DMS114 treated with DMSO at 0.1 percent for 48 hours (cell line): ENCODE data around the gene PCSK6.
"Not testable (repeated sequence)": the region's sequence is repeated elsewhere in the genome, so short reads cannot be mapped to it uniquely, and the experiment has no call there.

Experiments used
- DNase-seq: peaks from one replicate; lab custom pipeline; 2025; ENCODE audit not compliant: unreplicated experiment; lab: John Stamatoyannopoulos, UW

The PCSK6 gene

DNA sequence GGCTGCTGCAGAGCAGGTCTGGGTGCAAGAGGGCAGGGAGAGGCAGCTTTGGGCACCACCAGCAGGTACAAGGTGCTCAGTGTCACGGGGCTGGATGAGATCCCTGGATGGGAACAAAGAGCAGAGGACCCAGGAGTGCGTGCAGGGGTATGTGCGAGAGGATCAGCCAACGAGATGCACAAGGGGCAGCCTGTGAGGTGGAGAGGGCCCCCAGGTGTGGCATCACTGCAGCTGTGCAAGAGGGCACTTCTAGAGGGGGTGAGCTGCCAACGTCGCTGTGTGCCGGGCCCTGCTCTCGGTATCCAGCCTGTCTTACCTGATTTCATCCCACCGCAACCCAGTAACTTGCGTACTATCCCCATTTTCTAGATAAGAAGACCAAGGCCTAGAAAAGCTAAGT is 127.1 kb downstream of the PCSK6 start:
- no peak for DNase-seq

DNA sequence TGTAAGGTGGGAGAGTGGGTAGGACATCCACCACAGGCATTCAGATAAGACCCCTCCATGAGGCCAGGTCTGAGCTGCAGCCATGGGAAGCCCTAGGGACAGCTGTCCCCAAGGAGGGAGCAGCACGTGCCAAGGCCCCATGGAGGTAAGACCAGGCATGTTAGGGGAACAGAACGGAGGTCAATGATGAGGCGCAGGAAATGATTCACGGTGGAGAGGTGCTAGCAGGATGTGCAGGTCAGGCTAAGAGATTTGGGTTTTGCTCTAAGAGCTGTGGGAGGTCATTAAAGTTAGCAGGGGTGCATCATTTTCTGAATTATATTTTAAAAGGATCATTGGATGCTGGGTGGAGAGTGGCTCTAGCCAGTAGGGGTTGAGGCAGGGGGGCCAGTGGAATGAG is 128.1 kb downstream of the PCSK6 start:
- no peak for DNase-seq

DNA sequence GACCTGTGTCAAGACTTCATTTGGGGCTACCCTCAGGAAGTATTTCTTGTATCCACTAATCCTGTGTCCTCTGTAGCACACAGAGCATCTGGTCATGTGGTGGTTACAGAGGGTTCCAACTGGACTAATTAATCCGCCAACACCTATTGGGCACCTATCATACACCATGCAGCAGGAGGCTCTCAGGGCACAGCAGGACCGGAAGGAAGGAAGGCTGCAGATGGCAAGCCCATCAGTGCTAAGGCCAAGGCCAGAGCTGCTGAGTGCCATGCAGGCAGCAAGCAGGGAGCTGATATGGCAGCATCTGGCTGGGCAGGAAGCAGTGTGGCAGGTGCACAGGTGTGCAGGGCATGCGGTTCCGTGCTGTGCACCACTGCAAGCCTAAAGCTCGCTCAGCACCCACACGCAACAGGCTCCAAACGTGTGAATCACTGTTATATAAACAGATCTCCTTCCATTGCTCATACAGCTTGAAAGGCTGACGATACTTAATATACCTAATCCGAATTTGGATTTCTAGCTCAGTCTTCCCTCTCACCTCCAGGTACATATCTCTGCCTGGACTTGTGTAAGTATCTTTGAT is 130.1 kb downstream of the PCSK6 start:
- no peak for DNase-seq

DNA sequence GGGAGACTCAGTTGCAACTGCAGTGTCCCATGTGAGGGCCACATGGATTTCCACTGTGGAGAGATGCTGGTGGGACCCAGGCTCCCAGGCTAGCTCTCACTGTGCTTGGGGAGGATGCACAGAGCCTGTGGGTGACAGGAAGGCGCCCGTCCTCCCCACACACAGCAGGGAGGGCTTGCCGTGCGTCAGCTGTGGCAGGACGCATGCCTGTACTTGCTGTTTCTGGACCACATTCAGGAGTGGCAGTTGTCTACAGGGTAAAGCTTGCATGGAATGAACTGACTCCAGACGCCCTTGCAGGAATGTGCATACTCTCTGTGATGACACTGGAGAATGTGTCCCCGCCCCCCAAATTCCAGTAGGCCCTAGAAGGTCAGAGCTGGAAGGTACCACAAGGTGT is 130.6 kb downstream of the PCSK6 start:
- no peak for DNase-seq

- no peak for DNase-seq
Measured at GRCh38 chr15:101357885-101358284, 131.6 kb downstream of the PCSK6 start.

DNA sequence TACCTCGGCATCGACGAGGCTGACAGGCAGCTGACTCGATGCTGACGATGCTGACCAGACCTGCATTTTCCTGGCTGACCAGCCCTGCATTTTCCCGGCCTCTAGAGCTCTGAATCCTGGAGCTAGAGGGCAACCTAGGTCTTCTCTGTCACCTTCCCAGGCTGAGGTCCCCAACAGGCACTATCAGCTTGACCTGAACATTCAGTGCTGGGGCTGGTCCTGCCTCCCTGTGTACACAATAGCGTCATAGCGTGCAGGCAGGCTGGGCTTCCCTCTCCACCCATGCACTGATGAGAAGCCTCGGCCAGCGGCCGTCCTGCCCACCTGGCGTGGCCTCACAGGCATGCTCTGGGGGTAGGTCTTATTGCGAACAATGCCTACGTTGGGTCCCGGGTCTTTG is 132.2 kb downstream of the PCSK6 start:
- no peak for DNase-seq

GRCh38 chr15:101356512-101357172 is 132.9 kb downstream of the PCSK6 start:
- DNase-seq: not testable (repeated sequence)

GRCh38 chr15:101355678-101356464 is 133.6 kb downstream of the PCSK6 start:
- DNase-seq: no peak

GRCh38 chr15:101354891-101355623 is 134.4 kb downstream of the PCSK6 start:
- no peak for DNase-seq

DNA sequence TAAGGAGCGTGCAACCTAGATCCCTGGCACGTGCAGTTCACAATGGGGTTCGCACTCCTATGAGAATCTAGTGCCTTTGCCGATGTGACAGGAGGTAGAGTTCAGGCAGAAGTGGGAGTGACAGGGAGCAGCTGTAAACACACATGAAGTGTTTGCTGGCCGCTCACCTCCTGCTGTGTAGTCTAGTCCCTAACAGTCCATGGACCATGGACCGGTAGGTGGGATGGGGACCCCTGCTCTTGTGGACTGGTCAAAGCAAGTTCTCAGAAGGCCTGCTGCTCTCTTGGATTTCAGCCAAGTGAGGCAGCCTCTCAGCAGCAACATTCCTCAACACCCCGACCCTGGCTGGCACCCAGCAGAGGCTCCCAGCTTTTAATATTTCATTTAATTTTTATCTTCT is 136.3 kb downstream of the PCSK6 start:
- DNase-seq: no peak

- no peak for DNase-seq
Measured at GRCh38 chr15:101351736-101352135, 137.8 kb downstream of the PCSK6 start.

- no peak for DNase-seq
Measured at GRCh38 chr15:101349047-101349951, 140.2 kb downstream of the PCSK6 start.

- DNase-seq: no peak
Measured at GRCh38 chr15:101348643-101349042, 140.9 kb downstream of the PCSK6 start.

GRCh38 chr15:101348015-101348414 is 141.5 kb downstream of the PCSK6 start:
- no peak for DNase-seq

GRCh38 chr15:101347454-101347853 is 142.1 kb downstream of the PCSK6 start:
- DNase-seq: no peak

DNA sequence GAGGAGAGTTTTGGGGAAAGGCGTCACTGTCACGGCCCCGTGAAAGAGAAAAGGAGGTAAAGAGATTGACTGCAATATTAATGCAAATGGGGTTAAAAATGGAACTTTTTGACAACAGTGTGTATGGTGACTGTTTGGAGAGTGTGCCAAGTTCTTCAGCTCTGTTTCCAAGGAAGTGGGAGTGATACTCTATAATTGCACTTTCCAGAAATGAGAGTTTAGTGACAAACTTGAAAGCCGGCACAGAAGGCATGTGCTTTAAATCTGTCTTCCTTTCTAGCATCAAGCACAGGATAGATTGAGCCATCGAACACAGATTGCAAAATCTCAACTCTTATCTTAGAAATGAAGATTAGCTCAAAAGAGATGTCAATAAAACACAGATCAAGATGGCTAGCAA is 142.6 kb downstream of the PCSK6 start:
- no peak for DNase-seq

- no peak for DNase-seq
Measured at GRCh38 chr15:101342056-101342455, 147.5 kb downstream of the PCSK6 start.

DNA sequence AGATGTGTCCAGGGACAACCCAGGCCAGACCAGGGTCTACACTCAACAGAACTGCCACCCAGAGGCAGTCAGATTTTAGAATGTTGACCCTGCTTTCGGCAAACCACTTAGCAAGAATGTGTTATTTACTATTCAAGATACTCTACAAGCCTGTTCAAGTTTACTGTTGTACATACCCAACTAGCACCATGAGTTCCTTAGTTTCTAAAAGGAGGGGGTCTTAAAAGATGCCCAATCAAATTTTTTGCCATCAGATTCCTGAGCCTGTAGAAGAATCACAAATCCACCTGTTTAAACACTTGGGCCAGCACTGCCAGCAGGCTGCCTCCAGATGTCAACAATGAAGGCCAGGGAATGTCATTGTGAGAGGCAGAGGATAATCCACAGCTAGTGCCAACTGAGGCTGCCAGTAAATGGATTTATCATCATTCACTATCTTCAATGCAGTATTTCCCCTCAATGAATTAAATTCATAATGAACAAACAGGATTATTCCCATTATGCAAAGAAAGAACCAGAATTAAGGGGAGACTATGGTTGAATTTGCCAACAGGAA is 150.9 kb downstream of the PCSK6 start:
- DNase-seq: no peak

DNA sequence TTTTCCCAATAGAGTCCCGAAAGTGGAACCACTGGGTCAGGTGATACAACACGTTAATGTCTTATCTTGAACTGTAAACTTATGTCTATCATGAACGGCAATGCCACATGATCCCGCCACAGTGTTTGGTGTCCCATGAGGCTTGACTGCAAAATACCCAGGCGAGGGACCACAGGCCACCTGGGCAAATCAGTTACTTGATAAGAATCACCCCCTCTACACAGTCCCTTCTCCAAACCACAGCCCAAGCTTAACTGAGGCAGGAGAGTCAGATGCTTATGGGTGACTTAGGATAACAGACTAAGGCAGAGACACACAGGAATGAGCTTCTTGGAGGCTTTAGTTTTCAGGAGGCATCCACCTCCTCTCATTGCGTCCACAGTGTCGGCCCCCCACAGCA is 151.5 kb downstream of the PCSK6 start:
- DNase-seq: no peak
